ENCODE measurements around the gene ZBTB7A. TPM values are rescaled to one million over a fixed set of nuclear protein-coding genes. Genes with fewer than 3 reads are reported as not detected.

The ZBTB7A gene
- total RNA-seq, 3 donors from 2014 or later, result 29.0 to 38.7 (median 29.8) TPM

- TF ChIP-seq POLR2A (IDR thresholded peaks at IDR 0.05) (no peak), POLR2AphosphoS5 (IDR thresholded peaks at IDR 0.05) (no peak)
- TF ChIP-seq, protein P1, sequence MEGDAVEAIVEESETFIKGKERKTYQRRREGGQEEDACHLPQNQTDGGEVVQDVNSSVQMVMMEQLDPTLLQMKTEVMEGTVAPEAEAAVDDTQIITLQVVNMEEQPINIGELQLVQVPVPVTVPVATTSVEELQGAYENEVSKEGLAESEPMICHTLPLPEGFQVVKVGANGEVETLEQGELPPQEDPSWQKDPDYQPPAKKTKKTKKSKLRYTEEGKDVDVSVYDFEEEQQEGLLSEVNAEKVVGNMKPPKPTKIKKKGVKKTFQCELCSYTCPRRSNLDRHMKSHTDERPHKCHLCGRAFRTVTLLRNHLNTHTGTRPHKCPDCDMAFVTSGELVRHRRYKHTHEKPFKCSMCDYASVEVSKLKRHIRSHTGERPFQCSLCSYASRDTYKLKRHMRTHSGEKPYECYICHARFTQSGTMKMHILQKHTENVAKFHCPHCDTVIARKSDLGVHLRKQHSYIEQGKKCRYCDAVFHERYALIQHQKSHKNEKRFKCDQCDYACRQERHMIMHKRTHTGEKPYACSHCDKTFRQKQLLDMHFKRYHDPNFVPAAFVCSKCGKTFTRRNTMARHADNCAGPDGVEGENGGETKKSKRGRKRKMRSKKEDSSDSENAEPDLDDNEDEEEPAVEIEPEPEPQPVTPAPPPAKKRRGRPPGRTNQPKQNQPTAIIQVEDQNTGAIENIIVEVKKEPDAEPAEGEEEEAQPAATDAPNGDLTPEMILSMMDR (IDR thresholded peaks at IDR 0.05), result no peak
- peaks cover 0 to 5% of the 10 kb centered on the region in 2 donors for H3K4me1 ChIP-seq
- no peaks in the 10 kb centered on the region for H3K9me3 ChIP-seq
- peaks cover 12% of the 10 kb centered on the region for H3K36me3 ChIP-seq
- DNase-seq (ENCODE audit: low spot score in 2 of 2), result no peak
- peak overlapping the region in 2 of 3 donors; percentile 25 to 38 for H3K4me3 ChIP-seq
- H3K27ac ChIP-seq, result peak overlapping the region in 1 of 2 donors; percentile 19
- H3K27me3 ChIP-seq, result no peaks in the 10 kb centered on the region
- intact Hi-C loops (cut with DNase I; ENCODE audit: low total_unique reads), result no loop called here
Measured at GRCh38 chr19:4037301-4037949, 29.3 kb downstream of the ZBTB7A start.

GRCh38 chr19:4036576-4037300 is 30.0 kb downstream of the ZBTB7A start:
- Histone ChIP-seq H3K4me3 (no peak overlapping the region), H3K36me3 (peaks cover 12% of the 10 kb centered on the region), H3K4me1 (no peaks in the 10 kb centered on the region), H3K9me3 (no peaks in the 10 kb centered on the region), H3K27ac (no peak overlapping the region), H3K27me3 (no peaks in the 10 kb centered on the region)
- TF ChIP-seq POLR2AphosphoS5 (IDR thresholded peaks at IDR 0.05), result no peak
- TF ChIP-seq, protein P1 (IDR thresholded peaks at IDR 0.05), result no peak
- no peak for TF ChIP-seq POLR2A (IDR thresholded peaks at IDR 0.05)
- intact Hi-C loops (cut with DNase I; ENCODE audit: low total_unique reads), result no loop called here
- no peak for DNase-seq (ENCODE audit: low spot score in 2 of 2)

DNA sequence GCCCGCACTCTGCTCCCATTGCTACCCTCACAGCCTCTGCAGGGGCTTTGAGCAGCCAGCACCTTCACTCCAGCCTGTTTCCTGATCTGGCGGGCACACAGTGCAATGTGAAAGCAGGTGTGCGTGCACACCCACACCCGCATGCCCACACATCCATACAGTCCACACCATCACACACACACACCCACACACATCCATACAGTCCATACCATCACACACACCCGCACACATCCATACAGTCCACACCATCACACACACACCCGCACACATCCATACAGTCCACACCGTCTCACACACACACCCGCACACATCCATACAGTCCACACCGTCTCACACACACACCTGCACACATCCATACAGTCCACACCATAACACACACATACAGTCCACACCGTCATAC is 31.1 kb downstream of the ZBTB7A start:
- H3K4me3 ChIP-seq, result no peak overlapping the region
- TF ChIP-seq POLR2AphosphoS5 (IDR thresholded peaks at IDR 0.05) (no peak), POLR2A (IDR thresholded peaks at IDR 0.05) (no peak)
- TF ChIP-seq, protein P1 (IDR thresholded peaks at IDR 0.05), result no peak
- H3K27ac ChIP-seq, result no peak overlapping the region
- no peak for DNase-seq (ENCODE audit: low spot score in 2 of 2)
- intact Hi-C loops (cut with DNase I; ENCODE audit: low total_unique reads), result no loop called here
- H3K9me3 ChIP-seq, result no peaks in the 10 kb centered on the region
- no peaks in the 10 kb centered on the region for H3K4me1 ChIP-seq
- peaks cover 12% of the 10 kb centered on the region for H3K36me3 ChIP-seq
- no peaks in the 10 kb centered on the region for H3K27me3 ChIP-seq

DNA sequence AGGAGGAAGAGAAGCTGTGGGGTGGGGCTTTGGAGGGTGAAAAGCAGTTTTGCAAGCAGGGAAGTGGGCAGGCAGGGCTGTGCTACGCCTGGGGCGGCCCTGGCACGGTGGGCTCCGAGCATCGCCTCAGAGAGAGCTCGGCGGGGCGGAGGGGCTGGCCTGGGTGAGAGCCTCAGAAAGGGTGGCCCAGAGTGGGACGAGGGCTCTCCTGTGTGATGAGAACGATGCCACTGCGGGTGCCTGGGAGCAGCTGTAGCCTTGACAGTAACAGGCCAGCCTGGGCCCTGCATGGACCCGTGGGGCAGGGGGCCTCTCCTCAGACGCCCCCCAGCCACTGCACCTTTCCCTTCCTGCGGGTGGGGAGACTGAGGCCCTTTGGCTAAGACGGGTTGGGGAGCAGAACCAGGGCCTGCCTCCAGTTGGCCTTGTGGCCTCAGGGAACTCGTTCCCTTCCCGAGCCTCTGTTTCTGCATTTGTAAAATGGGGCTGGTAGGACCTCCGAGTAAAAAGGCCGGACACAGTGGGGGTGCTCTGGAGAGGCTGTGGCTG is 31.6 kb downstream of the ZBTB7A start:
- Histone ChIP-seq H3K36me3 (peaks cover 12% of the 10 kb centered on the region), H3K27me3 (no peaks in the 10 kb centered on the region), H3K4me1 (no peaks in the 10 kb centered on the region), H3K27ac (no peak overlapping the region), H3K4me3 (no peak overlapping the region), H3K9me3 (no peaks in the 10 kb centered on the region)
- no peak for TF ChIP-seq POLR2AphosphoS5 (IDR thresholded peaks at IDR 0.05)
- TF ChIP-seq, protein P1 (IDR thresholded peaks at IDR 0.05), result no peak
- TF ChIP-seq POLR2A (IDR thresholded peaks at IDR 0.05), result no peak
- intact Hi-C loops (cut with DNase I; ENCODE audit: low total_unique reads), result no loop called here
- no peak for DNase-seq (ENCODE audit: low spot score in 2 of 2)
